ENCODE results near the gene MTMR12.
"Not testable (repeated sequence)": the region's sequence is repeated elsewhere in the genome, so short reads cannot be mapped to it uniquely, and the experiment has no call there.

The MTMR12 gene

GRCh38 chr5:32297181-32298058 lies 15.3 kb downstream of the MTMR12 start:
- no peak for DNase-seq

GRCh38 chr5:32295966-32296772 lies 16.6 kb downstream of the MTMR12 start:
- not testable (repeated sequence) for DNase-seq

GRCh38 chr5:32291591-32291990 lies 21.1 kb downstream of the MTMR12 start:
- DNase-seq, result no peak

GRCh38 chr5:32290922-32291321 lies 21.8 kb downstream of the MTMR12 start:
- DNase-seq, result no peak

- not testable (repeated sequence) for DNase-seq
These were observed 22.2 kb downstream of the MTMR12 start for GRCh38 chr5:32290501-32290900.

GRCh38 chr5:32289986-32290385 lies 22.8 kb downstream of the MTMR12 start:
- DNase-seq, result not testable (repeated sequence)

- not testable (repeated sequence) for DNase-seq
These were observed 24.6 kb downstream of the MTMR12 start for GRCh38 chr5:32288135-32288534.

GRCh38 chr5:32287525-32287924 lies 25.2 kb downstream of the MTMR12 start:
- not testable (repeated sequence) for DNase-seq

GRCh38 chr5:32285510-32286138 lies 27.1 kb downstream of the MTMR12 start:
- DNase-seq, result no peak

- DNase-seq, result no peak
These were observed 29.0 kb downstream of the MTMR12 start for GRCh38 chr5:32283539-32284377.

GRCh38 chr5:32283061-32283460 lies 29.7 kb downstream of the MTMR12 start:
- DNase-seq, result no peak

- no peak for DNase-seq
These were observed 30.1 kb downstream of the MTMR12 start for GRCh38 chr5:32282633-32283032.

GRCh38 chr5:32281378-32282133 lies 31.2 kb downstream of the MTMR12 start:
- not testable (repeated sequence) for DNase-seq

- DNase-seq, result no peak
These were observed 32.1 kb downstream of the MTMR12 start for GRCh38 chr5:32280656-32281081.

GRCh38 chr5:32279786-32280185 lies 33.0 kb downstream of the MTMR12 start:
- no peak for DNase-seq

GRCh38 chr5:32279223-32279622 lies 33.5 kb downstream of the MTMR12 start:
- DNase-seq, result no peak

- no peak for DNase-seq
These were observed 34.3 kb downstream of the MTMR12 start for GRCh38 chr5:32278406-32278805.

GRCh38 chr5:32277798-32278197 lies 34.9 kb downstream of the MTMR12 start:
- DNase-seq, result no peak

GRCh38 chr5:32276173-32276853 lies 36.4 kb downstream of the MTMR12 start:
- no peak for DNase-seq

- no peak for DNase-seq
These were observed 37.4 kb downstream of the MTMR12 start for GRCh38 chr5:32275396-32275741.

Data from DMS 273 treated with DMSO at 0.1 percent for 48 hours (cell line).